ENCODE data around the gene APRT. TPM values are rescaled to one million over a fixed set of nuclear protein-coding genes. Genes with fewer than 3 reads are reported as not detected.

Gene APRT
- total and polyA plus RNA-seq, 2 of the 8 experiments (the other 6 are each of a cell fraction or from before 2014, with no cell fraction given) = 221 to 267 TPM

- Histone ChIP-seq H3K36me3 (ENCODE audit: control insufficient read depth in 2 of 4, insufficient read depth in 4 of 4, low read length in 3 of 4) (no peaks in the 10 kb centered on the region), H3K4ac (replicated peaks; ENCODE audit: insufficient read length, low read depth, low read length) (peak overlapping the region; percentile 53), H3K23me2 (ENCODE audit: low read depth, low read length) (peaks cover 6% of the 10 kb centered on the region; the same call in 1 of the 2 replicates), H3K14ac (ENCODE audit: insufficient read length) (no peak overlapping the region), H2BK12ac (ENCODE audit: low read depth, low read length) (0 out of 2 replicates have a peak overlapping the region, but pooled peaks have one; percentile 2), H3K4me2 (ENCODE audit: insufficient read depth in 1 of 2, low read depth in 2 of 2, low read length in 2 of 2) (peak overlapping the region; percentile 16 to 71), H2BK15ac (ENCODE audit: low read length) (peak overlapping the region; percentile 46; the same call in 1 of the 2 replicates), H2BK20ac (ENCODE audit: low read length) (no peak overlapping the region), H3K4me1 (replicated peaks in 1 of 4; ENCODE audit: control insufficient read depth in 3 of 4, insufficient read depth in 4 of 4, low read length in 3 of 4) (peaks cover 0 to 7% (median 3%) of the 10 kb centered on the region in 4 experiments; a peak in 4 of 7 replicates), H4K20me1 (replicated peaks in 1 of 2; ENCODE audit: control insufficient read depth in 1 of 2, insufficient read depth in 2 of 2, low read length in 2 of 2) (peaks cover 0 to 10% of the 10 kb centered on the region in 2 experiments), H3K56ac (replicated peaks; ENCODE audit: insufficient read length, low read depth, low read length) (no peak overlapping the region), H3K79me1 (ENCODE audit: low read depth, low read length) (peaks cover 3% of the 10 kb centered on the region; the same call in 1 of the 2 replicates), H3K27ac (ENCODE audit: low read depth, low read length) (no peak overlapping the region), H3K9me3 (ENCODE audit: insufficient read depth in 2 of 2, low read depth in 1 of 2, low read length in 1 of 2) (no peaks in the 10 kb centered on the region), H2AFZ (ENCODE audit: low read length) (no peak overlapping the region), H4K91ac (replicated peaks; ENCODE audit: insufficient read length, low read length) (peak overlapping the region; percentile 55), H3K9ac (replicated peaks in 1 of 4; ENCODE audit: extremely low read depth in 1 of 4, low read depth in 3 of 4, low read length in 3 of 4) (peak overlapping the region in 2 of 4 experiments; percentile 30 to 67; a peak in 3 of 7 replicates), H3K18ac (ENCODE audit: extremely low read depth, low read length) (no peak overlapping the region; the same call in none of the 2 replicates), H4K5ac (ENCODE audit: insufficient read length, low read depth, low read length) (no peak overlapping the region), H3K27me3 (replicated peaks in 1 of 4; ENCODE audit: control insufficient read depth in 3 of 4, extremely low read depth in 1 of 4, insufficient read depth in 3 of 4, low read length in 3 of 4) (peaks cover 0 to 6% (median 3%) of the 10 kb centered on the region in 4 experiments; a peak in 3 of 7 replicates), H4K8ac (ENCODE audit: extremely low read depth, insufficient read depth, low read length) (peak overlapping the region; percentile 76), H2AK5ac (ENCODE audit: low read depth, low read length) (peak overlapping the region; percentile 40; the same call in 1 of the 2 replicates), H3K23ac (ENCODE audit: insufficient read length) (no peak overlapping the region), H2BK5ac (ENCODE audit: low read depth, low read length) (no peak overlapping the region), H2BK120ac (replicated peaks; ENCODE audit: low read depth, low read length) (no peak overlapping the region), H3K4me3 (ENCODE audit: extremely low read depth in 1 of 4, insufficient read depth in 2 of 4, low read depth in 3 of 4, low read length in 4 of 4) (peak overlapping the region; percentile 28 to 71 (median 50)), H3K79me2 (ENCODE audit: control insufficient read depth in 1 of 2, insufficient read depth in 2 of 2, low read length in 2 of 2) (peaks cover 0 to 26% of the 10 kb centered on the region in 2 experiments; a peak in 1 of 4 replicates)
- FAIRE-seq (no peak), DNase-seq (ENCODE audit: low read depth in 1 of 2, low spot score in 2 of 2) (peak in 1 of 2 experiments; percentile 83)
- 3% methylated on average over 12 of the region's 74 CpGs; no CpG with 5 or more reads in 1 of the 2 experiments for WGBS, 2 experiments (ENCODE audit: extremely low coverage in 1 of 2, insufficient coverage in 1 of 2, insufficient read length in 1 of 2, insufficient replicate concordance in 2 of 2, low coverage in 1 of 2, low lambda C conversion rate in 2 of 2, missing lambda C conversion rate in 1 of 2)
- CTCF ChIA-PET (ENCODE audit: partially characterized antibody) = interaction anchor here (0.7 to 7.4 kb wide), 13 partner anchors 8 to 126 kb away, joined by 3 to 94 read pairs (median 4); no protein-coding TSS in a partner anchor
- POLR2A ChIA-PET (ENCODE audit: partially characterized antibody) = interaction anchor here (0.6 to 2.2 kb wide), 8 partner anchors 9 to 822 kb away, joined by 3 to 12 read pairs (median 3); no protein-coding TSS in a partner anchor
- peak; percentile 47; the same call in 1 of the 2 replicates for TF ChIP-seq TEAD4 (IDR thresholded peaks at IDR 0.05; ENCODE audit: low read depth, low read length)
- TF ChIP-seq GABPA (IDR thresholded peaks at IDR 0.05; ENCODE audit: borderline replicate concordance, insufficient read depth, low read length) = peak; percentile 74; the same call in 1 of the 2 replicates
- TF ChIP-seq JUND (IDR thresholded peaks at IDR 0.05; ENCODE audit: low read length) = no peak
- TF ChIP-seq RAD21 (IDR thresholded peaks at IDR 0.05 in 1 of 2, conservative IDR thresholded peaks at IDR 0.05 in 1 of 2; ENCODE audit: low read depth in 2 of 2, low read length in 2 of 2) = peak; percentile 28 to 47; a peak in 2 of 4 replicates
- peak; percentile 70 for TF ChIP-seq TAF1 (IDR thresholded peaks at IDR 0.05; ENCODE audit: low read depth, low read length)
- no peak for TF ChIP-seq ATF3 (IDR thresholded peaks at IDR 0.05; ENCODE audit: insufficient read depth, low read depth, low read length)
- TF ChIP-seq RFX5 (IDR thresholded peaks at IDR 0.05; ENCODE audit: borderline replicate concordance, low read depth, low read length) = no peak
- peak; percentile 25 for TF ChIP-seq KDM4A (IDR thresholded peaks at IDR 0.05; ENCODE audit: low read depth, low read length, severe bottlenecking)
- peak; percentile 32 for TF ChIP-seq EZH2 (IDR thresholded peaks at IDR 0.05; ENCODE audit: low read depth, low read length, severe bottlenecking)
Observed at GRCh38 chr16:88784074-88784855, 27.5 kb downstream of the APRT start.

Measured in H1 (cell line).